Myocyte (in vitro differentiated cells): ENCODE measurements around the gene ACTN1. TPM values are rescaled to one million over a fixed set of nuclear protein-coding genes. Genes with fewer than 3 reads are reported as not detected.
A peak's percentile ranks its signal among the peaks of the same experiment; 100 is the strongest.
"Not testable (repeated sequence)": the region's sequence is repeated elsewhere in the genome, so short reads cannot be mapped to it uniquely, and the experiment has no call there.

ENCODE experiments used
- DNase-seq: peaks from one replicate; pipeline ENCODE4 v3.0.0-alpha.2; 2012; ENCODE audit warnings: low read depth
- total RNA-seq: library from RNA; depleted of rRNA; stranded (reverse); fragments of >200 nt; gene quantifications from 2 replicates; pipeline ENCODE4 v1.2.3, GENCODE V29; 2014

Gene ACTN1
- total RNA-seq, 1 donor from 2014 or later = 188 TPM

- DNase-seq = peak; percentile 44
Observed at GRCh38 chr14:68986926-68987652, 8.0 kb upstream of the ACTN1 start.

GRCh38 chr14:68986225-68986624 lies 7.1 kb upstream of the ACTN1 start:
- DNase-seq = no peak

- no peak for DNase-seq
Observed at GRCh38 chr14:68984686-68985085, 5.6 kb upstream of the ACTN1 start.

- no peak for DNase-seq
Observed at GRCh38 chr14:68983191-68983590, 4.1 kb upstream of the ACTN1 start.

- no peak for DNase-seq
Observed at GRCh38 chr14:68982581-68982980, 3.5 kb upstream of the ACTN1 start.

GRCh38 chr14:68981539-68981976 lies 2.5 kb upstream of the ACTN1 start:
- no peak for DNase-seq

- DNase-seq = no peak
Observed at GRCh38 chr14:68981139-68981538, 2.0 kb upstream of the ACTN1 start.

- peak; percentile 63 for DNase-seq
Observed at GRCh38 chr14:68979722-68980451, 785 bp upstream of the ACTN1 start.

GRCh38 chr14:68978172-68978911 lies 760 bp downstream of the ACTN1 start:
- DNase-seq = peak; percentile 67

- DNase-seq = peak; percentile 89
Observed at GRCh38 chr14:68977718-68978171, 1.4 kb downstream of the ACTN1 start.

GRCh38 chr14:68977180-68977717 lies 1.9 kb downstream of the ACTN1 start:
- no peak for DNase-seq

GRCh38 chr14:68976160-68977067 lies 2.7 kb downstream of the ACTN1 start:
- no peak for DNase-seq

GRCh38 chr14:68975667-68976066 lies 3.4 kb downstream of the ACTN1 start:
- DNase-seq = no peak

- no peak for DNase-seq
Observed at GRCh38 chr14:68974759-68975347, 4.2 kb downstream of the ACTN1 start.

- DNase-seq = no peak
Observed at GRCh38 chr14:68973639-68974038, 5.5 kb downstream of the ACTN1 start.

- not testable (repeated sequence) for DNase-seq
Observed at GRCh38 chr14:68973219-68973565, 5.9 kb downstream of the ACTN1 start.

GRCh38 chr14:68972507-68973218 lies 6.4 kb downstream of the ACTN1 start:
- DNase-seq = no peak

- no peak for DNase-seq
Observed at GRCh38 chr14:68971411-68972035, 7.6 kb downstream of the ACTN1 start.

GRCh38 chr14:68970736-68971135 lies 8.4 kb downstream of the ACTN1 start:
- no peak for DNase-seq
